ENCODE data around the gene ARHGAP15. TPM values are rescaled to one million over a fixed set of nuclear protein-coding genes. Genes with fewer than 3 reads are reported as not detected.

The ARHGAP15 gene
- total RNA-seq, 1 donor from 2014 or later, result not detected

- Mint-ChIP-seq H3K36me3 (ENCODE audit: low read depth, unreplicated experiment) (no peaks in the 10 kb centered on the region), H3K9me3 (ENCODE audit: unreplicated experiment) (no peaks in the 10 kb centered on the region), H3K4me1 (ENCODE audit: low read depth, unreplicated experiment) (peaks cover 5% of the 10 kb centered on the region), H3K27me3 (ENCODE audit: low read depth, unreplicated experiment) (no peaks in the 10 kb centered on the region), H3K4me3 (ENCODE audit: unreplicated experiment) (no peak overlapping the region), H3K27ac (ENCODE audit: unreplicated experiment) (no peak overlapping the region)
- FAIRE-seq, result no peak
- no peak overlapping the region for H3K4me3 ChIP-seq (ENCODE audit: insufficient read depth, low read depth, low read length)
- DNase-seq (ENCODE audit: low read depth), result no peak
- H4K20me1 ChIP-seq (ENCODE audit: insufficient read depth, low read length), result no peaks in the 10 kb centered on the region
- TF ChIP-seq CTCF (IDR thresholded peaks at IDR 0.05; ENCODE audit: insufficient read depth, low read depth, low read length) (no peak), EZH2 (IDR thresholded peaks at IDR 0.05; ENCODE audit: insufficient read depth, low read length) (no peak)
- H2AFZ ChIP-seq (ENCODE audit: low read depth, low read length), result no peak overlapping the region
- H3K27ac ChIP-seq (ENCODE audit: low read depth, low read length), result no peak overlapping the region
- H3K4me2 ChIP-seq (ENCODE audit: low read length), result no peak overlapping the region
- H3K9ac ChIP-seq (ENCODE audit: low read length), result no peak overlapping the region
- H3K4me1 ChIP-seq (ENCODE audit: insufficient read depth, low read length), result peaks cover 7% of the 10 kb centered on the region
- no peaks in the 10 kb centered on the region for H3K79me2 ChIP-seq (ENCODE audit: insufficient read depth, low read length)
- no peaks in the 10 kb centered on the region for H3K36me3 ChIP-seq (ENCODE audit: insufficient read depth, low read length)
- no peaks in the 10 kb centered on the region for H3K27me3 ChIP-seq (ENCODE audit: insufficient read depth, low read length)
- H3K9me3 ChIP-seq (ENCODE audit: insufficient read depth, low read depth, low read length), result no peaks in the 10 kb centered on the region
Measured at GRCh38 chr2:143519521-143519920, 390.3 kb downstream of the ARHGAP15 start.

DNA sequence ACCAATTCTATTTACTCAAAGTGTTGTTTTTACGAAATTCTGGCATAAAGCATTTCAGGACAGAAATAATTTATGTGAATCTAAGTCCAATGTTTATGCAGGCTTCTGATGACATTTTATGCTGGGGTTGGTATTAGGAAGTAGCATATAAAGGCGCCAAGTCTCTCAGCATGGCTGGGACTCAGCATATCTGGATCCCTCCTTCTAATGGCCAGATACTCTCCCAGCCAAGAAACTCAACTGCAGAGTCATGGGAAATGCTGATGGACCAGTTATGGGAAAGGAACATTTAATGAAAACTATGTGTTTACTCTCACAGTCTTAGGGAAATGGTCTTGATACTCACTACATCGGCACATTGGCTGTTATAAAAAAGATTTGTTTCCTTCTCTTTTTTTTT lies 392.2 kb downstream of the ARHGAP15 start:
- no peak overlapping the region for H3K4me3 Mint-ChIP-seq (ENCODE audit: unreplicated experiment)
- Histone ChIP-seq H3K9ac (ENCODE audit: low read length) (no peak overlapping the region), H3K4me2 (ENCODE audit: low read length) (no peak overlapping the region), H4K20me1 (ENCODE audit: insufficient read depth, low read length) (no peaks in the 10 kb centered on the region), H3K4me1 (ENCODE audit: insufficient read depth, low read length) (peaks cover 11% of the 10 kb centered on the region), H3K27me3 (ENCODE audit: insufficient read depth, low read length) (no peaks in the 10 kb centered on the region), H3K79me2 (ENCODE audit: insufficient read depth, low read length) (no peaks in the 10 kb centered on the region), H2AFZ (ENCODE audit: low read depth, low read length) (no peak overlapping the region), H3K4me3 (ENCODE audit: insufficient read depth, low read depth, low read length) (no peak overlapping the region), H3K27ac (ENCODE audit: low read depth, low read length) (no peak overlapping the region), H3K9me3 (ENCODE audit: insufficient read depth, low read depth, low read length) (no peaks in the 10 kb centered on the region), H3K36me3 (ENCODE audit: insufficient read depth, low read length) (no peaks in the 10 kb centered on the region)
- peaks cover 16% of the 10 kb centered on the region for H3K4me1 Mint-ChIP-seq (ENCODE audit: low read depth, unreplicated experiment)
- no peaks in the 10 kb centered on the region for H3K27me3 Mint-ChIP-seq (ENCODE audit: low read depth, unreplicated experiment)
- DNase-seq (ENCODE audit: low read depth) (no peak), FAIRE-seq (no peak)
- H3K27ac Mint-ChIP-seq (ENCODE audit: unreplicated experiment), result no peak overlapping the region
- no peaks in the 10 kb centered on the region for H3K9me3 Mint-ChIP-seq (ENCODE audit: unreplicated experiment)
- no peaks in the 10 kb centered on the region for H3K36me3 Mint-ChIP-seq (ENCODE audit: low read depth, unreplicated experiment)
- TF ChIP-seq EZH2 (IDR thresholded peaks at IDR 0.05; ENCODE audit: insufficient read depth, low read length) (no peak), CTCF (IDR thresholded peaks at IDR 0.05; ENCODE audit: insufficient read depth, low read depth, low read length) (no peak)

DNA sequence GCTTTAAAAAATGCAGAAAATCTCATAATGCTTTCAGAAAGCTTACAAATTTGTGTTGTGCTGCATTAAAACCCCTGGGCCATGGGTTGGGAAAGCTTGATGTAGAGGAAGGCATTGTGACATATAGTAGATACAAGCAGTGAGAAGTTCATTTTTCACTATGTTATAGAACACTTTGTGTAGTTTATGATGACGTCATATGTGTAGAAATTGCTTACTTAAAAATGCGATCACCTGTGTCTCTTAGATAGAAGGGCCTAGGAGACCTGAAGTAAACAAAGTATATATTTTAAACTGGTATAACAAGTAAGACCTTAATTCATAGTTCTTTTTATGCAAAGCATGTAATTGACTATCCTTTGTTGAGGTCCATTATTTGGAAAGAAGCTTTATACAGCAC lies 393.5 kb downstream of the ARHGAP15 start:
- no peaks in the 10 kb centered on the region for H4K20me1 ChIP-seq (ENCODE audit: insufficient read depth, low read length)
- H3K27me3 ChIP-seq (ENCODE audit: insufficient read depth, low read length), result no peaks in the 10 kb centered on the region
- no peaks in the 10 kb centered on the region for H3K36me3 Mint-ChIP-seq (ENCODE audit: low read depth, unreplicated experiment)
- H3K4me2 ChIP-seq (ENCODE audit: low read length), result no peak overlapping the region
- H3K27ac ChIP-seq (ENCODE audit: low read depth, low read length), result no peak overlapping the region
- FAIRE-seq (no peak), DNase-seq (ENCODE audit: low read depth) (no peak)
- no peaks in the 10 kb centered on the region for H3K36me3 ChIP-seq (ENCODE audit: insufficient read depth, low read length)
- TF ChIP-seq CTCF (IDR thresholded peaks at IDR 0.05; ENCODE audit: insufficient read depth, low read depth, low read length) (no peak), EZH2 (IDR thresholded peaks at IDR 0.05; ENCODE audit: insufficient read depth, low read length) (no peak)
- H3K27ac Mint-ChIP-seq (ENCODE audit: unreplicated experiment), result no peak overlapping the region
- H3K9ac ChIP-seq (ENCODE audit: low read length), result no peak overlapping the region
- H3K79me2 ChIP-seq (ENCODE audit: insufficient read depth, low read length), result no peaks in the 10 kb centered on the region
- no peaks in the 10 kb centered on the region for H3K9me3 ChIP-seq (ENCODE audit: insufficient read depth, low read depth, low read length)
- peaks cover 11% of the 10 kb centered on the region for H3K4me1 ChIP-seq (ENCODE audit: insufficient read depth, low read length)
- peaks cover 16% of the 10 kb centered on the region for H3K4me1 Mint-ChIP-seq (ENCODE audit: low read depth, unreplicated experiment)
- no peak overlapping the region for H3K4me3 ChIP-seq (ENCODE audit: insufficient read depth, low read depth, low read length)
- no peaks in the 10 kb centered on the region for H3K27me3 Mint-ChIP-seq (ENCODE audit: low read depth, unreplicated experiment)
- no peak overlapping the region for H2AFZ ChIP-seq (ENCODE audit: low read depth, low read length)
- H3K4me3 Mint-ChIP-seq (ENCODE audit: unreplicated experiment), result no peak overlapping the region
- H3K9me3 Mint-ChIP-seq (ENCODE audit: unreplicated experiment), result no peaks in the 10 kb centered on the region
